ENCODE measurements around the gene BAZ2A.
A peak's percentile ranks its signal among the peaks of the same experiment; 100 is the strongest.

BAZ2A gene

DNA sequence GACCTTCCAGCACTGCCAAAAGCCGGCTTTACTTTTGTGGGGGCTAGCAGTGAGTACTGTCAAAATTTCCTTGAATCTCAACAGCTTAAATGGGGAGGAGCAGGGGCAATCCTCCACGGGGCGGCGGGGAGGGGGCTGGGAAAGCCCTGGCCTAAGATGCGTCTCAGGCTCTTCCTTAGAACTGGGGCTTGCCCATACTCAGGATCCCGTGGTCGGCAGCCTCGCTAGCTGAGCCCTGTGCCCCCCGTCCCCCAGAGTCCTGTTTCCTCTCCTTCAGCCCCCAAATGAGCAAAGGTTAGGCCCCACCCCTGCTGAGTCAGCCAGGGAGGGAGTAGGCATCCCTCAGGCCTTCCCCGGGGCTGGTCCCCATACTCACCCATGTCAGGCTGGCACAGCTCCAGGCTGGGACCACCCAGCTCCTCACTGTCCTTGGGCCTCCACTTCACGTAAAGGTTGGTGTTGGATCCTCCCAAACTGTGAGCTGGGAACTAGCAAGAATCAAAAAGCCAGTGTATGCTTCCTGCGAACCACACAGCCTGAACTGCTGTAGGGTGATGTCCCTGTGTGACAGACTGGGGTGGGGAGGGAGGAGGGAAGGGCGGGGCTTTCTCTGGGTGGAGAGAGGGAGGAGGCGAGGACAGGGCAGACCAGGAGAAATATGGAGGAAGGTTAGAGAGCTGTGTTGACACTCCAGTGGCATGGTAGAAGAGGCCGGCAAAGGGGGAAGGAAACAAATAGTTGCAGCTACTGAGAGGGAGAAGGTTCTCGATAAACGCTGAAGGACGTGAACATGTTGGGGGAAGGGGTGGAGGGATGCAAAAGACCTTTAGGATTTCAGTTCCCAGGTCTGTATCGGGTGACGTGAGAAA is 5.9 kb upstream of the BAZ2A start:
- peak; percentile 57 to 58 for DNase-seq (ENCODE audit: low read depth in 2 of 2)

DNA sequence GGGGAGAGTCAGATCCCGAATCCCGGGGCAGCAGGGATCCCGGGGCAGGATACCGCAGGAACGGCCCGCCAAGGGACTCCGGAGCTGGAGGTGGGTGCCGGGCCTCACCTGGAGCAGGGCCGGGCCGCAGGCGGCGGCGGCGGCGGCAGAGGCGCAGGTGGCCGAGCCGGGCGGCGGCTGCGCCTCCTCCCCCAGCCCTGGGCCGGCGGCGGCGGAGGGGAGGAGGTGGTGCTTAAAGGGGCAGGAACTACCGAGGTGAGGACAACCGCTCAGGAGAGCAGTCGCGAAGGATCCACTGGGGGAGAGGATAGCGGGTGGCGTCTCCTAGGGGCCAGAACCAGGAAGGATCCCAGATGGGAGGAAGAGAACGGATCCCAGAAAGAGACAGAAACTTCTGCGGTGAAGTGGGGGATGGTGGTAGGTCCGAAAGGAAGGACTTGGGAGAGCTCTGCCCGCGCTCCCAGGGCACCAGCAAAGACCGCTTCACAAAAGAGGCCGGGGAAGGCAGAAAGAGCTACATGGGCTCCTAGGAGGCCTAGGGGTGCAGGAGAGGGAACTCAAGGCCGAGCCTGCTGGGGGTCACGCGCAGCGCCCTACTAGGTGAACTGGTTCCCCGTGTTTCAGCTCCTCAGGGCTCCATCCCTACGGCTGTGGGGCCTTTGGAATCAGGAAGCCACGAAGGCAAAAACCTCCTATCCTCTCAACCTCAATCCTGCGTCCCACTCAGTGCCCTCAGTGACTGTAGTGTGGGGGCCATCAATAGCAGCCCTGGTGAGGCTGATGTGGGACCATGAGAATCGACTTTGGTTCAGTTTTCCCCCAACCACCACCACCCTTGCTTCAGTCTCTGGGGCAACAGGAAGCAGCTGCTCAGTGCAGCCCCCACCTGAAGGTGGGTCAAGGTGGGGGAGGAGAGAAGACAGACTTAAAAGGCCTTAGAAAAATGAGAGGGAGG is 5.0 kb upstream of the BAZ2A start:
- DNase-seq (ENCODE audit: low read depth in 2 of 2) = peak in 1 of 2 donors; percentile 41

DNA sequence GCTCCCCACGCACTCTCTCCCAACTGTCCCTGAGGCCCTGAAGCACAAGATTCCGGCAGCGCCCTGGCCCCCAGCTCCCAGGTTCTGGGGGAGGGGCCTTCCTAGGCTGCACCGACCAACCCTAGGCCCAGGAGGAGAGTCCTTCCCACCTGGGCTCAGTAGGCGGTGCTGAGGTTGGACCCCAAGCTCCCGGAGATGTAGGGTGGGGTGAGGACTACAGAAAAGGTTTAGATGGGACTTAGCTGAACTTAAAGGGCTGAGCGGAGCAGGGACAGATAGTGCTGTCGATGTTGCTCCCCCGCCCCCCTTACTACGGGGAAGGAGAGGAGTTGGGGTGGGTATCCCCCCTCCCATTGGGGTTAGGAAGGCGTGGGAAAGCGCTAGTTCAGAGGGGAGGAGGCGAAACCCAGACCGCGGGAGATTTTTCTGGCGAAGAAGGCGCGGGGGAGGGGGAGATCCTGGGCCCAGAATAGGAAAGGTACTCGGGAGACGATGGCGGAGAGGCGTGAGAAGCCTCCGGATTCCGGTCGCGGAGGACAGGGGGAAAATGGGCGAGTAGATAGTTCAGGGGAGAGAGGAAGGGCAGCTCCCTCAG is 4.2 kb upstream of the BAZ2A start:
- DNase-seq (ENCODE audit: low read depth in 2 of 2) = no peak

GRCh38 chr12:56633468-56634241 is 3.5 kb upstream of the BAZ2A start:
- DNase-seq (ENCODE audit: low read depth in 2 of 2) = no peak

DNA sequence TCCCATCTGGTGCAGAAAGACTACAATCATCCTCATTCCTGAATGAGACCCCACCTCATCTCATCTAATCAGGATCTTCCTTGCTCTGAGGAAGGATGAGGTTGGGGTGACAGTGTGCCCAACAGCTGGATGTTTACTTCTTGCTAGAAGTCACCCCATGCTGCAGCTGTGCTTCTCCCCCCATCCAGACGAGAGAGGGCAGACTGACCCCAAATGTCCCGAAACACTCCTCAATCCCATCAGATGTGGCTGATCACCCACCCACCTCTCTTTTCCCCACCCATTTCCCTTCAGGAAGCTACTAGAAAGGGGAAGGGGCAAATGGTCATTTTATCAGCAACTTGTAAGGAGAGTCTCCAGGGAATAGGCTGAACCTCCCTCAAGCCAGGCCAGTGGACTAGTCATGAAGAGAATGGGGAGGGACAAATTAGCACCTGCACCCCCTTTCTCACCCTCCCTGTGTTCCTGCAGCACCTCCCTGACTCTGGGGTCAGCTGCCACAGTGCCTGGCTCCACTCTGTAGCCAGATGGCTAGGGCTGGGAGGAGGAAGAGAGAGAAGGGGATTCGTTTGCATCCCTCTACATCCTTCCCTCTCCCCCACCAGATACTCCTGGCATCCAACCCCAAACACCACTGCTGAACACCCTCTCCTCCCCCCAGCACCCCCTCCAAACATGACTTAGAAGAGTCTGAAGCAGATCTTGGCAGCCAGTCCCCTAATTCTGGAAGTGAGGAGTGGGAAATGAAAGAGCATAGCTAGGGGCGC is 2.8 kb upstream of the BAZ2A start:
- DNase-seq (ENCODE audit: low read depth in 2 of 2) = no peak

DNA sequence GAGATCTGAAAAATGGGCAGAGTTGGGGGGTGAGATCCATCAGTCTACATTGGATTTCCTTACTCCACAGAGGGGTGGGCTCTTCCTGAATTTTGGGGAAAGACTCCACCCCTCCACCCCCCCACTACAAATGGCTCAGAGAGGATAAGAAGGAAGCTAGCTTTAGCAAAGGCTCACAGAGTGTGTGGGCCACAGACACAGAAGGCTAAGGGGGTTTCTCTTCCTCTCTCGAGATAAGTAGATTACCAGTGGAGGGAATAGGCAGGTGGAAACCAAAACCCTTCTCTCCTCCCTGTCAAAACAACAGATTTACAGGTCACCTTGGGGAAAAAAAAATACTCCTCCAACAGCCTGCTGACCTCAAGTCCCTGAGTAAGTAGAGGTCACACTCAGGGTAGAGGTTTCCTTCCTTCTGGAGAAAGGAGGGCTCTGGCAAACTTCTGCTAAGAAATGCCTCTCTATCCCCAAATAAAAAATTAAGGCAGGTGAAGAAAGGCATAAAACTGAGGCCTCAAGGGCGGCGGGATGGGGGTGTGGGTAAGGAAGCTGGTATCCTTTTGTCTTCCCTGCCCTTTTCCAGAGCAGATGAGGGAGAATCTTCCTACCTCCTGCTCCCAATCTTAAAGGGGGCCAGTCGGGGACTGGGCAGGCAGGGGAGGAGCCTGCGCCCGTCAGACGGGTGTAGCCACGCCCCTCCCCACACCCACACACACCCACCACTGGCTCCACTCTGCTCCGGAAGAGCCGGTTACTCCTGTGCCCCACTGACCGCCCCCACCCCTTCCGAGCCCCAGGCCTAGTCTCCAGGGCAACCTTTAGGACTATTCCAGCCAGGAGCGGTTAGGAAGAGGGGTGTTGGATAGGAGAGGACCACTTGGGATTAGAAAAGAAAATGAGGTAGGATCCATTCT is 1.9 kb upstream of the BAZ2A start:
- peak in 1 of 2 donors; percentile 24 for DNase-seq (ENCODE audit: low read depth in 2 of 2)

GRCh38 chr12:56629459-56630179 is 507 bp downstream of the BAZ2A start:
- no peak for DNase-seq (ENCODE audit: low read depth in 2 of 2)

GRCh38 chr12:56628671-56629458 is 1.3 kb downstream of the BAZ2A start:
- peak in 1 of 2 donors; percentile 24 for DNase-seq (ENCODE audit: low read depth in 2 of 2)

DNA sequence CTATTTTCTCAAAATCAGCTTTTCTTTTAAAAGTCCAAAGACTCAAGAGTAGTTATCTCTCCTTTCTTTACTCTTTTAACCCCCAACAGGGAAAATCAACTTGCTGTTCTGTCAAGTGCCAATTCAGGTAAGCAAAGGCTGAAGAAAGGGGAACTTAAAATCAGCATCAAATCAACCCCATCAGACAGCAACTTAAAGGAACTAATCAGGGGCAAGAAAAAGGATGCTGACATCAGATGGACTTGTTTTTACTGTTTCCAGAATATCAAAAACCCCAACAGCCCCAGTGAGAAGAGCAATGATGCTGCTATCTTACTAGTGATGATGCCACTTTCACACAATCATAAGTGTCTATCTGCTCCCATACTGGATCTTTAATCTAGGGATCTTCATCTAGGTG is 3.4 kb downstream of the BAZ2A start:
- DNase-seq (ENCODE audit: low read depth in 2 of 2) = no peak

DNA sequence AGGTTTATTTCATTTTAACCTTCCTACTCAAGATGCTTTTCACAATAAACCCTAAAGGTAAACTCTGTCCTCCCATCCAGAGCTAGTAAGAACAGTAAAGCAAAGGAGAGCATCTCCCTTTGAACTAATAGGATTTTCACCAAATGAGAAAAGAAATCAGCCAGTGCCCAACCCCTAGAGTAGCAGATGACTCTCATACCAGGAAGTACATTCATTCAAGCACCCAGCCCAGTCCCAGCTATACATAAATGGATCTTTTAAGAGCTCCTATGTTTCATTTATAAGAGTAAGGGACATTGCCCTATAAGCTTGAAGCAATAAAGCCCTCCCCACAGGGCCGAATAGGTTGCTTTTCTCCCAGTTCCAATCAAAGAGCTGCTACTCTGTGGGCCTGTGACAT is 7.6 kb downstream of the BAZ2A start:
- no peak for DNase-seq (ENCODE audit: low read depth in 2 of 2)

DNA sequence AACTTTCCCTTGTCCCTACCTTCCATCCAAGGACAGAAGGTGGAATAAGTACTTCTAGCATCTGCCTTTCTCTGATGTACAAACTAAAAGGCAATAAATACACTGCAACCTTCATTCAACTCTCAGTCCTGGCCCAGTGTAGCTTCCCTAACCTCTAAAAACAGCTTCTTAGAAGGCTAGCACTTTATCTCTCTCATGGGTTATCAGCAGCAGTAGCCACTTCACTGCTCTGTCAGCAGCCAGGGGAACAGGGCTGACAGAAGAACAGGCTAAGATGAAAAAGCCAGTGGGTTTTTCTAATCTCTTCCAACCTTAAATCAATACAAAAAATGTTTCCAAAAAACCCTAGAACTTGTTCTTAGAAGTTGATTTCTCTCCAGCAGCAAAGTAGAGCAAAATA is 13.2 kb downstream of the BAZ2A start:
- no peak for DNase-seq (ENCODE audit: low read depth in 2 of 2)

GRCh38 chr12:56616244-56616643 is 13.9 kb downstream of the BAZ2A start:
- DNase-seq (ENCODE audit: low read depth in 2 of 2) = no peak

DNA sequence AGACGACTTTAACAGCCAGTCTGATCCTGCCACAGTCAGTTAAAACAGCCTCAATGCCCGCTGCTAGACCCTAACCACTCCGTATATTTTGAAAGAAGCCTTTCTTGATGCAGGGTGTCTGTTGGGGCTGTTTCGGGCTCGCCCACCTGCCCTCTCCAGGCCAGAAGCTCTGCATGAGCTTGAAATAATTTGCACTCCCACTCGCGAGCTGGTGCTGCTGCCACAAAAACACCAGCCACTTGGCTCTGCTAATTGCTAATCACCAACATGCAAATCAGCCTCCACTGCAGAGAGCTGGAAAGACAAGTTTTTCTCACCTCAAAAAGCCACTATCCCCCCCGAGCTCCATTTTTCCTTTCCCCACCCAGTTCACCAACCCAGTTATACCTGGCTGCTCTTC is 15.5 kb downstream of the BAZ2A start:
- DNase-seq (ENCODE audit: low read depth in 2 of 2) = no peak

DNA sequence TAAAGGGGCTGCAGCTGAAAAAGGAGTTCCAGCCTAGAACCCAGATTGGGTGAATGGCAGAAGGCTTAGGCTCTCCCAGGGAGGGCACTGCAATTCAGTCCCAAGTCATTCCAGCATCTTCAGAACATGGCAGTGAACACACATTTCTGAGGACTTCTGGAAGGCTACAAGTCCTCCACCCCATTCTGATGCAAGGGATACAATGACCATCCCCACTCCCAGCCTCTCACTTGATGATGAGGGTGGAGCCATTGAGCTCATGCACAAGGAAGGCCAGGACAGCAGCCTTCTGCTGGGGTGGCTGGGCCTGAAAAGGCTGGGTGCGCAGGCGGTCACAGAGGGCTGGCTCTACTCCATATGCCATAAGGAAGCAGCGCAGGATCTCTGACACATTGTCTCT is 25.8 kb downstream of the BAZ2A start:
- no peak for DNase-seq (ENCODE audit: low read depth in 2 of 2)

- DNase-seq (ENCODE audit: low read depth in 2 of 2) = no peak
Observed at GRCh38 chr12:56602239-56602638, 27.9 kb downstream of the BAZ2A start.

DNA sequence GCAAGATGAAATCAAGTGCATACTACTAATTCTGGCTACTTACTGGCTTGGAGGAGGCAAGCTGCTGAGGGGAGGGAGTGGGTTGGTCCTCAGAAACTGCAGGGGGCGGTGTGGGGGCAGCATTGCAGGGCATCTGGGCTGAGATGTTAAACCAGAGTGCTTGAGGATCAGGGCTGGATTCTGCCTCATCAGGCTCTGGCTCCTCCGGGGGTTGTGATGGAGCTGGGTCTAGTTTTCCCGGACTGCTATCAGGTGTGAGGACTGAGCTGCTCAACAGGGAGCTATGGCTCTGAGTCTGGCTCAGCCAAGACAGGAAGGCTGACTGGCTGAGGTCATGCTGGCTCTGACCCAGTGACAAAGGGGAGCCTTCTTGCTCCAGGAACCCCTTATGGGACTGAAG is 28.6 kb downstream of the BAZ2A start:
- no peak for DNase-seq (ENCODE audit: low read depth in 2 of 2)

DNA sequence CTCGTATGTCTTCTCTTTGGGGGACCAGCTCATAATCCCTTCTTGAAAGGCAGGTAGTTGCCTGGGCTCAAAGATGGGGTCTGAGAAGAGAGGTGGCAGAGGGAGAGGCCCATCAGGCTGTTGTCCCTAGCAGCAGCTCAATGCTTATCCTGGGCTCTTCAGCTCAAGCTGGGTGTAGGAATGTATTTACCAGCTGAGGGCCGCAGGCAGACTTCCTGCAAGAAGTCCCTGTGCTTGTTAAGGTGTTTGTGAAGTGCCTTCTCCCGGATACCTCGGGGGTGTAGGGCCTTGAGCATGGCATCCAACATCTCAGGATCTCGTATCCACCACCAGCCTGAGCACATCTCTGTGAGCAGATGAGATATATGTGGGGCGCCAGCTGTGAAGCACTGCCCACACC is 29.4 kb downstream of the BAZ2A start:
- DNase-seq (ENCODE audit: low read depth in 2 of 2) = no peak

- no peak for DNase-seq (ENCODE audit: low read depth in 2 of 2)
Observed at GRCh38 chr12:56599797-56600196, 30.3 kb downstream of the BAZ2A start.
